Medulla oblongata (tissue), 1 donor: ENCODE data around the gene NRXN3.
"Not testable (repeated sequence)": the region's sequence is repeated elsewhere in the genome, so short reads cannot be mapped to it uniquely, and the experiment has no call there.

Source experiments
- DNase-seq: peaks from one replicate; pipeline ENCODE4 v3.0.0-alpha.2; 2015; ENCODE audit errors: extremely low spot score

NRXN3 gene

DNA sequence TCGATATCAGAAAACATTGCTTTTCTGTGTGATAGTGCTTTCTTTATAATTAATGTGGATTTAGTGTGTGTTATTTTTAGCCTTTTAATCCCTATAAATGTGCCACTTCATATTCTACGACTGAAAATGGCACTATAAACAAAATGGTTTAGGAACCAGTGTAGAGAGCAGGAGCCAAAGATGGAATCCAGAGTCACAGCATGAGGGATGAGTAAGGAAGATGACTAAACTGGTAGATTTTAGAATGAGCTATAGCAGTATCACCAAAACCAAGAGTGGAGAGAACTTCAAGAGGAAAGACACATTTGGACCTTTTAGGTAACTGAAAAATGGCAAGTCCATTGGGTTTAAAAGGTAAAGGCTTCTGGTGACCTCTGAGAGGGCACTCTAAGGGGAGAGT, 887.2 kb downstream of the NRXN3 start:
- no peak for DNase-seq

- no peak for DNase-seq
Measured at GRCh38 chr14:79062226-79062625, 892.1 kb downstream of the NRXN3 start.

GRCh38 chr14:79064214-79064613, 894.0 kb downstream of the NRXN3 start:
- peak; percentile 39 for DNase-seq

- DNase-seq, result no peak
Measured at GRCh38 chr14:79074510-79074909, 904.3 kb downstream of the NRXN3 start.

- no peak for DNase-seq
Measured at GRCh38 chr14:79076428-79076827, 906.3 kb downstream of the NRXN3 start.

GRCh38 chr14:79077096-79077495, 906.9 kb downstream of the NRXN3 start:
- no peak for DNase-seq

- no peak for DNase-seq
Measured at GRCh38 chr14:79080040-79080439, 909.9 kb downstream of the NRXN3 start.

DNA sequence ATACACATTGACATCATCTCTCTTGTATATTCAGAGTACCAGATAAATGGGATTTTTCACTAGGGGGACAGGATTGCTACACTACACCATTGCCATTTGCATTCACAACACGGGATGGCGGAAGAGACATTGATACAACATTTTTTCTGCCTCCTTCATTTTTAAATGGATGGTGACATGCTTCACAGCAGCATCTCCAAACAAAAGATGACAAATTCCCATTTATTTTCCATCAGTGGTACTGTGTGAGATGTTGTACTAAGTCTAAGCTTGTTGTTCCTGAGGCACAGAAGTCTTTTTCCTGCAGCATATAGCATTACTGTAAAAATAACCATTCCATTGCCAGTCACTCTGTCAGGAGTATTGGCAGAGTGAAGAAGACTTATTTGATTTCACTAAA, 912.7 kb downstream of the NRXN3 start:
- DNase-seq, result no peak

- no peak for DNase-seq
Measured at GRCh38 chr14:79083356-79083755, 913.2 kb downstream of the NRXN3 start.

- no peak for DNase-seq
Measured at GRCh38 chr14:79084861-79085260, 914.7 kb downstream of the NRXN3 start.

DNA sequence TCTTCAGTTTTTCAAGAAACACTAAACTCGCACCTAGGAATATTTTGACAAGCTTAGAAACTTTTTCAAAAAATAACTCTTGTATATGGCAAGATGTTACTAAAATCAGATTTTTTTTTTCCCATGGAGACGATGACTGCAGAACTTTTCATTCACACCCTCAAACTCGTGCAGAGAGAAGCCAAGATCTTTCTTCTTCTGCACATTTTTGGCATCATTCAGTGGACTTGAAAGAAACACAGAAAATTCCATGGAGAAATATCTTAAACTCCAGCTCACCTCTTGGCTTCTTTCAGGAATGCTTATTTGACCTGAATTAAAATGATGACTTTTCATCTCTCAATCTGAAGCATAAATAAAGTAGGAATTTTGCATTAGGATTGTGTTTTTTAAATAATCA, 919.4 kb downstream of the NRXN3 start:
- no peak for DNase-seq

GRCh38 chr14:79090641-79091180, 920.5 kb downstream of the NRXN3 start:
- peak; percentile 29 for DNase-seq

DNA sequence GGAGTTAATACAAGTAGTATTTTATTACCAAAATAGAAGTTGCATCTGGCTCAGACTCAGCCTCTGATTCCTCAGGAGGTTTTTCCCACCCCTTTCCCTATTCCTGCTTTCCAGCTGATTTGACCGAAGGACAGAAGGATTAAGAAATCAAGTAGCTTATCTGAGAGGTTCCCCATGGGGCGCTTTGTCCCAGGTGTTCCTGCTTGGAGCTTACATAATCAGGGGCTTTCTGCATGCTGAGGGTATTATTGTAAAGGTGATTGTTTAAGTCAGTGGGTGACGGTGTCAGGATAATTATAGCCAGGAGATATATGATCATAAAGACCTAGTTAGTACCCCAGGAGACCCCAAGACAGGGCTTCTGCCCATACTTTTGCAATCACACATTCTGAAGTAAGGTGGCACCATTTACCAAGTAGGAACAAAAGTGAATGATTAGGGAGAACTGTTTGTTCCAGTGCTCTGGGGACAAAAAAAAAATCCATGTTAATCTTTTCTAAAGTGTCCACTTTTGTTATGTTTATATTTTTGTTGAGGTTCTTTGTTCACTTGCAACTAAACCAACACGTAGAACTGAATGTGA, 921.3 kb downstream of the NRXN3 start:
- DNase-seq, result no peak

GRCh38 chr14:79093531-79093930, 923.4 kb downstream of the NRXN3 start:
- no peak for DNase-seq

DNA sequence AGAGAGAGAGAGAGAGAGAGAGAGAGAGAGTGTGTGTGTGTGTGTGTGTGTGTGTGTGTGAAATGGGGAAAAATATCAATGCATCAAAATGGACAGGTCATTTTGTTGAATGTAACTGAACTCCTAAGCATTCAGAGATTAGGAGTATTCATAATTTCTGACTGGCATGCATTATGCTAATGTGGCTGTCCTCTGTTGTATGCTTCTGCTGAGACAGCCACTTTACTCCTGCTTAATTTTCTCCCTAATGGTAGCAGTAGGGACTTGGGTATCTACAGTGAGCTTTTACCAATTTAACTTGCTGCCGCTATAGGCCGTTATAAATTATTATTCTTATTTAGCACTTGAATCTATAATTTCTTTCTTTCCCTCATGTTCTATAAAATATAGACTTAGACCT, 924.8 kb downstream of the NRXN3 start:
- DNase-seq, result no peak

DNA sequence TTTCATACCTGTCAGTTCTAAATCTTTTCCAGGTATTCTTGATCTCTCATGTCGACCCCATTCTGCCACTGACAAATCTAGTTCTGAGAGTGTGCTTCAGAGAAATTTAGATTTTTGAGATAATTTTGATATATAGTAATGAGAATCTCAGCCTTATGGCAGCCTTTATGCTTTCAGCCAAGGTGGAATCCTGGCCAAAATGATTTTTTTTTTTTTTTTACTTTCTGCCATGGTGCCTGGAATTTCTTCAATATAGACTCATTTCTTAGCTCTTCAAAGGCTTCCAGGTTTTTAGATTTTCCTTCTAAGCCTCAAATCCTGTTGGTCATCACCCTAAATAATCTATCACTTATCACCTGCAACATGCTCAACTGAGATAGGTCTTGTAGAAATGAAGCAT, 926.6 kb downstream of the NRXN3 start:
- DNase-seq, result no peak

DNA sequence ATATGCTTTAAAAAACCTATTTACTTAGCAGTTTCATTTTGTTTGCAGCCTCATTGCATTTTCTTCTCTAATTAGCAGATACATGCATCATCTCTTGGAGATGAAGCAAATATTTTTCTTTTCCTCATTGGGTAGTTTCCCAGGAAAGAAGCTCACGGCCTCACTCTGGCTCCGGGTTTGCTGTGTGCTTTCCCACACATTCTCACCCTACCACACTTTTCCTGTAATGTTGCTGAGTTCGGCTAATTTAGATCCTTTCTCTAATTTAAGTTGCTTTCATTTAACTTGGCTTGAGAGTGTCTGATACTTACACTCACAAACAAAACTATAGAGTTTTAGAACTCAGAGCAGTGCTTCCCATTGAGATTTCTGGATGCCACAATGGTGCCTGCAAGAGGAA, 928.2 kb downstream of the NRXN3 start:
- DNase-seq, result no peak

DNA sequence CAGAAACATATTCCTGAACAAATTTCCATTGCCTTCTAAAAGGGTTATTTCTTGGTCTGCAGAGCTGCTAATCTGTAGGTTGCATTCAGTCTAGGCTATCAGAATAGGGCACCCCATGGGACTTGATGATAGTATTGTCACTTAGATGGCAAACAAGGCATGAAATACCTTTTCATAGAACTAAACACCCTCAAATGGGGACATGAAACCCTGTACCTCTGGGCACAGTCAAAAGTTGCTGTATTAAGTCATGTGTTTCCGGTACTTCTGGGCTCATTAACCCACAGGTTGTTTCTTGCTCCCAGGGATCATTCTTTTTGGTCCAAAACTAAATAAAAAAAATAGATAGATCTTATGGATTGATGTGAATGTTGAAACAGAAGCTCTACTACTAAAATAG, 930.4 kb downstream of the NRXN3 start:
- DNase-seq, result no peak

GRCh38 chr14:79101388-79101787, 931.2 kb downstream of the NRXN3 start:
- no peak for DNase-seq

DNA sequence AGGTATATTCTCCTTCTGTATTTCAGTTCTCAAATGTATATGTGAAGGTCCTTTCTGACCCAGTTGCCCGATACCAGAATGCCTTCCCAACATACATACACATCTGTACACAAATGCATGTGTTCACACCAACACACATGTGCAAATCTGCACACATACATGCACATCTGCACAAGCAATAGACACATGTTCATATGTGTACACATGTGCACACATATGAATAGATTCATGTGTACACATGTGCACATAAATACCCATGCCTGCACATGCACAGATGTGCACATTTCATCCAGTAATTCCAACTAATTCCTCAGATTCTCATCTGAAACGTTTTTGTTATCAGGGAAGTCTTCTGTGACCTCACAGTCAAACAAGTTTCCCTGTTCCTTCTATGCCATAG, 933.6 kb downstream of the NRXN3 start:
- no peak for DNase-seq

GRCh38 chr14:79110564-79110963, 940.4 kb downstream of the NRXN3 start:
- not testable (repeated sequence) for DNase-seq

DNA sequence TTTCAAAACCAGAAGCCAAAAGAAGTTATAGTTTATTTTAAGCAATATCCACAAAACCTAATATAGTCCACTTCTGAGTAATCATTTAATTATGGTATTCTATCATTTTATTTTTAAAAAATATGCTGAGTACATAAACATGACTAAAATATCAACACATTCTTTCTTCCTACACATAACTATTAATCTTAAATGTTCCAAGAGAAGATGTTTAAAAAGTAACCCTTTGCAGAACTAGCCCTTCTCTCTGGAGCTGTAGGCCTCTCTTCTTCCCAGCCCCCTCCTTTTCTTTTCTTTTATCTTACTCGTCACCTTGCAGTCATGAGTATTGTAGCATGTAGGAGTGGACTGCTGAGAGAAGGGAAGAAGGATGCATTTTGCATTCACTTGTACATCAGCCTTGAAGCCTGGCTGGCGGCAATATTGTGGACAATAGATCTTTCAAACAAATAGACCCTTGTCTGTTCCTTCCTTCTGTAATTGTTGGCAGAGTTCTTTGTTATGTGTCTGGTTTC, 941.9 kb downstream of the NRXN3 start:
- DNase-seq, result peak; percentile 29

GRCh38 chr14:79117561-79117960, 947.4 kb downstream of the NRXN3 start:
- no peak for DNase-seq

DNA sequence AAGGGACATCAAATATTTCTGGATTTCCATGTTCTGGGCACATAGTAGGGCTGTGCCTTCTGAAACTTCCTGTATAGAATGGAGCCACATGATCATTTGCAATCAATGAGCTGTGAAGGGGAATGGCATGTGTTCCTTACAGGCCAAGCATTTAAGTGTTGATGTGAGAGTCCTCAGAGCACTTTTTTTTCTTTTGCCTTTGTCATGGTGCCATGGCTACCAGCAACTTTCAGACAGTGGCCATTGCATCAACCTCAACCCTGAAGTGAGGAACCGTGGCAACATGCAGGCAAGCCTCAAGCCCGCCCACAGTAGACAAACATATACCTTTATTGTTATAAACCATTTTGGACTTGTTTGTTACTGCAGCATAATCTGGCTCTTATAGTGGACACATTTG, 948.1 kb downstream of the NRXN3 start:
- no peak for DNase-seq
